K562 (cell line): ENCODE results near the gene NR5A2. TPM values are rescaled to one million over a fixed set of nuclear protein-coding genes. Genes with fewer than 3 reads are reported as not detected.

Source experiments
- ATAC-seq: fragments of 200-7000 bp; cut with Tn5 transposase; 3 replicates; pipeline ENCODE4 v1.9.1; 2020; ENCODE audit warnings: moderate library complexity
- BruUV-seq: library from RNA; stranded (reverse); fragments of 400-500 nt; replicated peaks from 2 replicates; lab custom pipeline; 2021; lab: Mats Ljungman, UMichigan
- CTCF ChIA-PET: fragments of 300-600 bp; formaldehyde crosslinking; extraction: SDS; loops from one replicate; lab custom pipeline; 2021; ENCODE audit warnings: low intra/inter-chr PET ratio; lab: Yijun Ruan, JAX
- POLR2A ChIA-PET: fragments of 300-600, 350-650 bp; sonication (Branson Sonifier 250); formaldehyde crosslinking; extraction: SDS; loops from one replicate; lab custom pipeline; 2021; ENCODE audit warnings: antibody characterized with exemption, inconsistent platforms; lab: Yijun Ruan, JAX
- DNase-seq, 4 experiments: peaks; one replicate each; pipeline versions ENCODE4 v3.0.0 to v3.0.0-alpha.2; 2011 to 2018; ENCODE audit warnings: low spot score in 3 of 4, mixed read lengths in 3 of 4; ENCODE audit errors: extremely low read depth in 1 of 4
- FAIRE-seq: peaks from 2 replicates; lab custom pipeline; 2011; peaks lifted over from hg19 to GRCh38; lab: Jason Lieb, UNC
- H2AFZ ChIP-seq: 2 replicates; pipeline ENCODE4 v1.6.0; 2011; ENCODE audit warnings: low read depth, low read length, control low read depth, inconsistent platforms
- H3K27ac ChIP-seq: fragments of 200-600 bp; 3 replicates; pipeline ENCODE4 v1.8.0; 2011; ENCODE audit warnings: low read depth, mild to moderate bottlenecking, control low read depth, inconsistent platforms, low read length, moderate library complexity, mixed read lengths; ENCODE audit errors: extremely low read depth
- H3K27me3 ChIP-seq, 2 experiments: fragments of 300-600 bp in 1 of 2; 2 replicates in 1 of 2; 3 replicates in 1 of 2; pipeline versions ENCODE4 v1.6.0 to v1.8.0; 2011; ENCODE audit warnings: inconsistent platforms in 2 of 2, low read length in 2 of 2, mild to moderate bottlenecking in 1 of 2, mixed read lengths in 1 of 2, moderate library complexity in 1 of 2; ENCODE audit not compliant: control insufficient read depth in 2 of 2, insufficient read depth in 2 of 2
- H3K36me3 ChIP-seq: fragments of 300-600 bp; 3 replicates; pipeline ENCODE4 v1.8.0; 2011; ENCODE audit warnings: mild to moderate bottlenecking, low read length, inconsistent platforms; ENCODE audit not compliant: control insufficient read depth, insufficient read depth
- H3K4me1 ChIP-seq, 2 experiments: fragments of 200-600 bp in 1 of 2; replicated peaks in 1 of 2; 2 replicates in 1 of 2; 3 replicates in 1 of 2; pipeline versions ENCODE4 v1.5.1 to v1.8.0; 2011; ENCODE audit warnings: inconsistent platforms in 2 of 2, low read length in 2 of 2, mild to moderate bottlenecking in 1 of 2, mixed read lengths in 1 of 2, moderate library complexity in 1 of 2; ENCODE audit not compliant: control insufficient read depth in 2 of 2, insufficient read depth in 2 of 2
- H3K4me2 ChIP-seq: 2 replicates; pipeline ENCODE4 v1.6.1; 2011; ENCODE audit warnings: low read length, control low read depth, inconsistent platforms, mixed read lengths; ENCODE audit not compliant: insufficient read depth
- H3K4me3 ChIP-seq: fragments of 200-600 bp; sonication (generic), shearing (Covaris generic); 2 replicates; pipeline ENCODE4 v1.5.1; 2016; ENCODE audit warnings: control low read depth, inconsistent platforms
- H3K79me2 ChIP-seq: fragments of 200-600 bp; 3 replicates; pipeline ENCODE4 v1.8.0; 2011; ENCODE audit warnings: low read length, inconsistent platforms; ENCODE audit not compliant: control insufficient read depth, insufficient read depth
- H3K9ac ChIP-seq, 2 experiments: 2 replicates each; pipeline versions ENCODE4 v1.6.0 to v1.6.1; 2011; ENCODE audit warnings: low read depth in 2 of 2, low read length in 2 of 2, control low read depth in 1 of 2, inconsistent platforms in 1 of 2, mild to moderate bottlenecking in 1 of 2, mixed read lengths in 1 of 2; ENCODE audit not compliant: insufficient read depth in 1 of 2
- H3K9me1 ChIP-seq: one replicate; pipeline ENCODE4 v1.6.0; 2011; ENCODE audit warnings: inconsistent platforms, mild to moderate bottlenecking, low read length, moderate library complexity; ENCODE audit not compliant: control insufficient read depth, insufficient read depth
- H3K9me3 ChIP-seq: replicated peaks from 2 replicates; pipeline ENCODE4 v1.5.1; 2011; ENCODE audit warnings: low read depth, low read length, inconsistent platforms; ENCODE audit not compliant: control insufficient read depth, insufficient read depth
- H4K20me1 ChIP-seq: replicated peaks from 2 replicates; pipeline ENCODE4 v1.6.1; 2011; ENCODE audit warnings: low read length, inconsistent platforms, mixed read lengths; ENCODE audit not compliant: control insufficient read depth, insufficient read depth
- CHAMP1 ChIP-seq: fragments of 450-650 bp; IDR thresholded peaks from 2 replicates; pipeline ENCODE4 v1.6.1; 2016; ENCODE audit warnings: mild to moderate bottlenecking
- KDM2B ChIP-seq: fragments of 250-450 bp; sonication (Bioruptor Pico); IDR thresholded peaks from 2 replicates; pipeline ENCODE4 v1.8.0; 2021; ENCODE audit warnings: mild to moderate bottlenecking, moderate library complexity
- SMC3 ChIP-seq: conservative IDR thresholded peaks from 2 replicates; pipeline ENCODE4 v1.6.1; 2011; ENCODE audit warnings: low read depth, low read length, improper control_type of control experiment; ENCODE audit not compliant: insufficient read depth
- ZNF143 ChIP-seq: sonication (generic); formaldehyde crosslinking; IDR thresholded peaks from 2 replicates; pipeline ENCODE4 v1.9.0; 2022; ENCODE audit warnings: mild to moderate bottlenecking, missing genetic modification reagents
- WGBS: fragments of 100-300 bp; shearing (Covaris generic); methylation state at CpG from one replicate; pipeline ENCODE4 v1.1.6; 2016; ENCODE audit warnings: low coverage, mixed read lengths; ENCODE audit not compliant: insufficient coverage; ENCODE audit errors: missing lambda C conversion rate; 5-methylcytosine and 5-hydroxymethylcytosine counted together
- in situ Hi-C: fragments of 300-500 bp; cut with MboI; formaldehyde crosslinking; loops from 4 replicates; pipeline ENCODE4 v1.15.0; 2018; ENCODE audit warnings: inconsistent platforms, mixed read lengths
- intact Hi-C: fragments of 100-400 bp; cut with micrococcal nuclease; formaldehyde crosslinking; loops from 2 replicates; pipeline ENCODE4 v1.14.2; 2022
- polyA plus RNA-seq, 8 experiments: library from polyadenylated mRNA; depleted of rRNA in 4 of 8; stranded (reverse) in 5 of 8; unstranded in 3 of 8; fragments of >200 nt; fragmentation: Nextera tagmentation in 2 of 8; fragmentation: Illumina TruSeq in 1 of 8; extraction: Ambion mirVana in 2 of 8; extraction: Trizol in 1 of 8; gene quantifications; 2 replicates each; pipeline versions ENCODE4 v1.2.1 to v1.2.3, GENCODE V29; 2011 to 2014; ENCODE audit warnings: inconsistent platforms in 1 of 8, missing spikeins in 1 of 8
- total RNA-seq, 7 experiments: library from RNA; depleted of rRNA in 6 of 7; stranded (reverse); fragments of >200 nt in 6 of 7; fragmentation: Illumina TruSeq in 2 of 7; extraction: Trizol in 2 of 7; gene quantifications; 2 replicates each; pipeline versions ENCODE4 v1.2.1 to v1.2.3, GENCODE V29; 2011 to 2021; ENCODE audit warnings: low replicate concordance in 1 of 7

The NR5A2 gene
- total and polyA plus RNA-seq, 9 of the 15 experiments (the other 6 are each of a cell fraction or from before 2014, with no cell fraction given), result 0.13 to 0.40 (median 0.29) TPM

DNA sequence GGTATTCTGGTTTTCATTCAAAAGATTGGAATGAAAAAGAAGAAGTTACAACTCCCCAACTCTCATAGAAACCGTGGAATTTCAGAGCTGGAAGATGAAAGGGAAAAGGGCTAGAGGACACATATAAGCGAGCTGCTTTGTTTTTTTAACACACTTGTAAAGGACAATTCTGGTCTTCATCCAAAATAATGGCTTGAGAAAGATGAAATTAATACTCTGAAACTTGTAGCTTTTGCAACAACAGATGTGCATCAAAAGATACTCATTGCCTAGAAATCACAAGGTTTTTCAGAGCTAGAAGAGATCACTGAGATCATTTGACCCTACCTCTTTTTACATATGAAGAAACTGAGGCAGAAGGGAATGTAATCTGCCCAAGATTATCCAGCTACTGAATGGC is 25.6 kb downstream of the NR5A2 start:
- FAIRE-seq (no peak), ATAC-seq (no peak), DNase-seq (no peak)
- POLR2A ChIA-PET, result interaction anchor here (0.6 kb wide), 1 partner anchor 429 kb away, joined by 3 read pairs; no protein-coding TSS in a partner anchor
- Histone ChIP-seq H3K9me3 (no peaks in the 10 kb centered on the region), H3K36me3 (no peaks in the 10 kb centered on the region), H4K20me1 (no peaks in the 10 kb centered on the region), H3K9me1 (no peaks in the 10 kb centered on the region), H3K9ac (no peak overlapping the region), H3K4me3 (no peak overlapping the region), H3K79me2 (no peaks in the 10 kb centered on the region), H3K4me1 (no peaks in the 10 kb centered on the region), H3K27ac (no peak overlapping the region), H3K27me3 (peaks cover 18 to 38% of the 10 kb centered on the region in 2 experiments; a peak in 4 of 5 replicates), H3K4me2 (no peak overlapping the region), H2AFZ (no peak overlapping the region)
- in situ Hi-C loops (no loop called here), intact Hi-C loops (no loop called here)
- WGBS, result 0% methylated on average over 2 of the region's 2 CpGs
- CTCF ChIA-PET, result no interaction called here
- TF ChIP-seq SMC3, result no peak
- TF ChIP-seq KDM2B (CRISPR knock-in tag), result no peak
- no peak for TF ChIP-seq ZNF143 (CRISPR knock-in tag)
- no peak for TF ChIP-seq CHAMP1
- no TSS peak for BruUV-seq
